GM23338 (cell line): Measurements from ENCODE around the gene ERF. TPM values are rescaled to one million over a fixed set of nuclear protein-coding genes. Genes with fewer than 3 reads are reported as not detected.

Source experiments
- ATAC-seq: fragments of 200-7000 bp; cut with Tn5 transposase; 3 replicates; pipeline ENCODE4 v1.9.1; 2020
- DNase-seq: peaks from one replicate; pipeline ENCODE4 v3.0.0-alpha.2; 2015; ENCODE audit warnings: low spot score
- H2AFZ ChIP-seq: fragments of 200-600 bp; sonication (generic); 2 replicates; pipeline ENCODE4 v1.8.0; 2016; ENCODE audit warnings: antibody characterized with exemption, mild to moderate bottlenecking, moderate library complexity
- H3F3A ChIP-seq: fragments of 200-600 bp; sonication (generic); replicated peaks from 2 replicates; pipeline ENCODE4 v1.8.0; 2017; ENCODE audit warnings: antibody characterized with exemption, mixed run types, low read depth
- H3K27ac ChIP-seq: fragments of 200-600 bp; sonication (generic); 2 replicates; pipeline ENCODE4 v1.6.1; 2016; ENCODE audit warnings: low read depth
- H3K27me3 ChIP-seq: fragments of 200-600 bp; sonication (generic); 2 replicates; pipeline ENCODE4 v1.8.0; 2016; ENCODE audit warnings: mild to moderate bottlenecking, mixed run types, moderate library complexity; ENCODE audit not compliant: insufficient read depth
- H3K36me3 ChIP-seq: fragments of 200-600 bp; sonication (generic); 2 replicates; pipeline ENCODE4 v1.8.0; 2016; ENCODE audit warnings: mild to moderate bottlenecking; ENCODE audit not compliant: insufficient read depth
- H3K4me1 ChIP-seq: fragments of 200-600 bp; sonication (generic); 2 replicates; pipeline ENCODE4 v1.8.0; 2016; ENCODE audit warnings: mild to moderate bottlenecking, moderate library complexity; ENCODE audit not compliant: insufficient read depth
- H3K4me2 ChIP-seq: fragments of 200-600 bp; sonication (generic); 2 replicates; pipeline ENCODE4 v1.7.1; 2017; ENCODE audit warnings: mixed run types
- H3K4me3 ChIP-seq: fragments of 200-600 bp; sonication (generic); 2 replicates; pipeline ENCODE4 v1.6.1; 2016; ENCODE audit warnings: mixed run types
- H3K79me2 ChIP-seq: fragments of 200-600 bp; sonication (generic); replicated peaks from 2 replicates; pipeline ENCODE4 v1.8.0; 2017; ENCODE audit warnings: mild to moderate bottlenecking; ENCODE audit not compliant: insufficient read depth
- H3K9me2 ChIP-seq: fragments of 200-600 bp; sonication (generic); 2 replicates; pipeline ENCODE4 v1.8.0; 2017; ENCODE audit not compliant: insufficient read depth
- H4K20me1 ChIP-seq: fragments of 200-600 bp; sonication (generic); replicated peaks from 2 replicates; pipeline ENCODE4 v1.8.0; 2017; ENCODE audit warnings: mild to moderate bottlenecking; ENCODE audit not compliant: insufficient read depth
- H3K27ac Mint-ChIP-seq: 2 replicates; pipeline ENCODE4 v1.8.0; 2020; ENCODE audit warnings: inconsistent platforms, mild to moderate bottlenecking, moderate library complexity, mixed read lengths
- H3K27me3 Mint-ChIP-seq: 3 replicates; pipeline ENCODE4 v1.8.0; 2022; ENCODE audit warnings: low read depth, mild to moderate bottlenecking, moderate library complexity, mixed read lengths, inconsistent platforms; ENCODE audit not compliant: insufficient read depth, poor library complexity
- H3K36me3 Mint-ChIP-seq: 3 replicates; pipeline ENCODE4 v1.8.0; 2021; ENCODE audit warnings: low read depth, mild to moderate bottlenecking, inconsistent platforms, moderate library complexity, mixed read lengths
- H3K4me1 Mint-ChIP-seq: 3 replicates; pipeline ENCODE4 v1.8.0; 2020; ENCODE audit warnings: mild to moderate bottlenecking, inconsistent platforms, mixed read lengths
- H3K4me3 Mint-ChIP-seq: 3 replicates; pipeline ENCODE4 v1.8.0; 2021; ENCODE audit warnings: moderate library complexity, mild to moderate bottlenecking, inconsistent platforms, mixed read lengths
- H3K9me3 Mint-ChIP-seq: 3 replicates; pipeline ENCODE4 v1.8.0; 2020; ENCODE audit warnings: moderate library complexity, mild to moderate bottlenecking, inconsistent platforms, mixed read lengths
- CTCF ChIP-seq, 2 experiments: fragments of 200-600 bp in 1 of 2; sonication (generic) in 1 of 2; conservative IDR thresholded peaks; 2 replicates each; pipeline versions ENCODE4 v1.5.1 to v1.6.1; 2016 to 2017; ENCODE audit warnings: antibody characterized with exemption in 2 of 2, low read depth in 2 of 2, mild to moderate bottlenecking in 2 of 2, moderate library complexity in 1 of 2
- ETS1 ChIP-seq: IDR thresholded peaks from 2 replicates; pipeline ENCODE4 v1.6.1; 2016; ENCODE audit warnings: antibody characterized with exemption
- EZH2phosphoT487 ChIP-seq: fragments of 200-600 bp; sonication (generic); IDR thresholded peaks from one replicate; pipeline ENCODE4 v1.8.1; 2018; ENCODE audit warnings: antibody characterized with exemption; ENCODE audit not compliant: unreplicated experiment
- ZNF114 ChIP-seq: fragments of 250-450 bp; sonication (Bioruptor Pico); IDR thresholded peaks from 2 replicates; pipeline ENCODE4 v1.5.0; 2020; ENCODE audit warnings: mild to moderate bottlenecking, moderate library complexity
- ZNF462 ChIP-seq: fragments of 250-450 bp; sonication (Bioruptor Pico); IDR thresholded peaks from 2 replicates; pipeline ENCODE4 v1.5.0; 2020; ENCODE audit warnings: mild to moderate bottlenecking, moderate library complexity
- polyA plus RNA-seq: library from polyadenylated mRNA; unstranded; fragments of >200 nt; fragmentation: Nextera tagmentation; extraction: Ambion mirVana; gene quantifications from 2 replicates; pipeline ENCODE4 v1.2.1, GENCODE V29; 2016
- total RNA-seq: library from RNA; depleted of rRNA; stranded (reverse); fragments of >200 nt; shearing (Covaris generic); gene quantifications from 2 replicates; pipeline ENCODE4 v1.2.3, GENCODE V29; 2014

ERF gene
- total and polyA plus RNA-seq, 2 experiments from 2014 or later: 29.4 to 49.4 TPM

- peak overlapping the region; percentile 87 for H3K4me2 ChIP-seq
- peak; percentile 28 for ATAC-seq
- H3K36me3 Mint-ChIP-seq: peaks cover 8% of the 10 kb centered on the region; the same call in 2 of the 3 replicates
- H3K27me3 Mint-ChIP-seq: peaks cover 35% of the 10 kb centered on the region
- DNase-seq: peak; percentile 93
- H3K79me2 ChIP-seq: peaks cover 38% of the 10 kb centered on the region
- no peak for TF ChIP-seq ETS1
- 0 out of 4 replicates have a peak, but pooled peaks of 1 of the 2 experiments have one; percentile 10 for TF ChIP-seq CTCF (conservative IDR thresholded peaks at IDR 0.05; ENCODE audit: low read depth in 2 of 2)
- H3K4me3 ChIP-seq: peak overlapping the region; percentile 96
- H4K20me1 ChIP-seq: no peaks in the 10 kb centered on the region; the same call in 1 of the 2 replicates
- H3K9me3 Mint-ChIP-seq: no peaks in the 10 kb centered on the region; the same call in 1 of the 3 replicates
- H3K27ac ChIP-seq: peak overlapping the region; percentile 98
- H3K4me1 Mint-ChIP-seq: peaks cover 35% of the 10 kb centered on the region
- peaks cover 17% of the 10 kb centered on the region for H3K27me3 ChIP-seq
- peaks cover 17% of the 10 kb centered on the region for H3F3A ChIP-seq
- H2AFZ ChIP-seq: no peak overlapping the region
- H3K4me1 ChIP-seq: peaks cover 27% of the 10 kb centered on the region
- H3K36me3 ChIP-seq: no peaks in the 10 kb centered on the region
- peak overlapping the region; percentile 71 for H3K4me3 Mint-ChIP-seq
- no peaks in the 10 kb centered on the region for H3K9me2 ChIP-seq
- H3K27ac Mint-ChIP-seq: no peak overlapping the region
Measured at GRCh38 chr19:42254089-42254849, 659 bp downstream of the ERF start.

- Histone ChIP-seq H3K79me2 (peaks cover 38% of the 10 kb centered on the region), H3K4me1 (peaks cover 27% of the 10 kb centered on the region), H3K4me2 (peak overlapping the region; percentile 96), H2AFZ (no peak overlapping the region), H3K4me3 (peak overlapping the region; percentile 96), H3F3A (peaks cover 17% of the 10 kb centered on the region), H3K27ac (peak overlapping the region; percentile 98), H3K9me2 (no peaks in the 10 kb centered on the region), H4K20me1 (no peaks in the 10 kb centered on the region; the same call in 1 of the 2 replicates), H3K36me3 (no peaks in the 10 kb centered on the region), H3K27me3 (peaks cover 17% of the 10 kb centered on the region)
- peak overlapping the region; percentile 94 for H3K27ac Mint-ChIP-seq
- H3K36me3 Mint-ChIP-seq: peaks cover 10% of the 10 kb centered on the region; the same call in 2 of the 3 replicates
- peaks cover 38% of the 10 kb centered on the region for H3K27me3 Mint-ChIP-seq
- DNase-seq: peak; percentile 79
- H3K4me3 Mint-ChIP-seq: peak overlapping the region; percentile 88
- peaks cover 35% of the 10 kb centered on the region for H3K4me1 Mint-ChIP-seq
- TF ChIP-seq EZH2phosphoT487 (no peak), ZNF462 (no peak), ETS1 (0 out of 2 replicates have a peak, but pooled peaks have one; percentile 30), ZNF114 (CRISPR knock-in tag) (no peak)
- H3K9me3 Mint-ChIP-seq: no peaks in the 10 kb centered on the region; the same call in 1 of the 3 replicates
- ATAC-seq: peak; percentile 13
Measured at GRCh38 chr19:42253245-42254088, 1.5 kb downstream of the ERF start.
